NCI-H2227 (cell line): ENCODE results near the gene BAZ2B.

Experiments
- DNase-seq: peaks from one replicate; lab custom pipeline; 2025; ENCODE audit not compliant: unreplicated experiment; lab: John Stamatoyannopoulos, UW

The BAZ2B gene

DNA sequence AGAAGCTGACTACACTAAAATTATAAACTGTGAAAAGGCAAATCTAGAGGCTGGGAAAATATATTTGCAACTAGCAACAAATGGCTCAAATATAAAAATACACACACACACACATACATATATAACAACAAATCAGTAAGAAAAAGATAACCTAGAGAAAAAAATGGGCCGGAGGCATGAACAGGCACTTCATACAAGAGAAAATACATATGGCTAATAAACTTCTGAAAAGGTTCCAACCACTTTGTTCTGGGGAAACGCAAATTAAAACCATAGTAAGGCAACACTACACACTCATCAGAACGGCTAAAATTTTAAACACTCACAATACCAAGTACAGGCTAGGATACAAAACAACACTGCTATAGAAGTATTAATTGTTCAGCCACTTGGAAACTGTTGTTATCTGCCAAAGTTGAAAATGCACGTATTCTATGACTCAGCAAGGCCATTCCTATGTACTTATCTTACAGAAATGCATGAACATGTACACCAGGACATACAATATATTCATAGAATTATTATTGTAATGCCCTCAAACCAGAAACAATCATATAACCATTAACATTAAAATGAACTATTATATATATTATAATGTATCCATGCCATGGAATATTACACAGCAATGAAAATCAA is 345.5 kb downstream of the BAZ2B start:
- DNase-seq = no peak
